Muscle of leg (tissue), 11 donors: Measurements from ENCODE around the gene FOXA2. TPM values are rescaled to one million over a fixed set of nuclear protein-coding genes. Genes with fewer than 3 reads are reported as not detected.

ENCODE experiments used
- DNase-seq: peaks from one replicate; pipeline ENCODE4 v3.0.0; 2013
- H3K27ac ChIP-seq: one replicate; pipeline ENCODE4 v1.5.1; 2013; ENCODE audit warnings: mild to moderate bottlenecking, low read length, control low read depth
- H3K27me3 ChIP-seq: one replicate; pipeline ENCODE4 v1.6.1; 2013; ENCODE audit warnings: low read length; ENCODE audit not compliant: control insufficient read depth, insufficient read depth
- H3K36me3 ChIP-seq: one replicate; pipeline ENCODE4 v1.6.1; 2013; ENCODE audit warnings: low read length; ENCODE audit not compliant: control insufficient read depth, insufficient read depth
- H3K4me1 ChIP-seq: one replicate; pipeline ENCODE4 v1.6.1; 2013; ENCODE audit warnings: low read length; ENCODE audit not compliant: control insufficient read depth, insufficient read depth
- H3K4me3 ChIP-seq: one replicate; pipeline ENCODE4 v1.5.1; 2013; ENCODE audit warnings: low read length, control low read depth
- H3K9me3 ChIP-seq: replicated peaks from 2 replicates; pipeline ENCODE4 v1.6.1; 2013; ENCODE audit warnings: low read depth, low read length; ENCODE audit not compliant: control insufficient read depth
- WGBS: methylation state at CpG from one replicate; pipeline ENCODE4 v1.1.5; 2013; ENCODE audit warnings: missing lambda C conversion rate; ENCODE audit not compliant: insufficient coverage; 5-methylcytosine and 5-hydroxymethylcytosine counted together
- polyA plus RNA-seq, 8 donors: library from polyadenylated mRNA; unstranded; fragments of 120-200 nt; gene quantifications; one replicate each; pipeline versions ENCODE4 v1.2.1 to v1.2.3, GENCODE V29; 2013; ENCODE audit warnings: inconsistent platforms in 1 of 8, low replicate concordance in 1 of 8; ENCODE audit not compliant: insufficient read length in 8 of 8, insufficient read depth in 1 of 8
- total RNA-seq: library from RNA; stranded (reverse); fragments of 120-200 nt; gene quantifications from one replicate; pipeline ENCODE4 v1.2.4, GENCODE V29; 2013

FOXA2 gene
- total and polyA plus RNA-seq, 9 donors: 0.05 to 0.91 (median 0.11) TPM; not detected in 5

DNA sequence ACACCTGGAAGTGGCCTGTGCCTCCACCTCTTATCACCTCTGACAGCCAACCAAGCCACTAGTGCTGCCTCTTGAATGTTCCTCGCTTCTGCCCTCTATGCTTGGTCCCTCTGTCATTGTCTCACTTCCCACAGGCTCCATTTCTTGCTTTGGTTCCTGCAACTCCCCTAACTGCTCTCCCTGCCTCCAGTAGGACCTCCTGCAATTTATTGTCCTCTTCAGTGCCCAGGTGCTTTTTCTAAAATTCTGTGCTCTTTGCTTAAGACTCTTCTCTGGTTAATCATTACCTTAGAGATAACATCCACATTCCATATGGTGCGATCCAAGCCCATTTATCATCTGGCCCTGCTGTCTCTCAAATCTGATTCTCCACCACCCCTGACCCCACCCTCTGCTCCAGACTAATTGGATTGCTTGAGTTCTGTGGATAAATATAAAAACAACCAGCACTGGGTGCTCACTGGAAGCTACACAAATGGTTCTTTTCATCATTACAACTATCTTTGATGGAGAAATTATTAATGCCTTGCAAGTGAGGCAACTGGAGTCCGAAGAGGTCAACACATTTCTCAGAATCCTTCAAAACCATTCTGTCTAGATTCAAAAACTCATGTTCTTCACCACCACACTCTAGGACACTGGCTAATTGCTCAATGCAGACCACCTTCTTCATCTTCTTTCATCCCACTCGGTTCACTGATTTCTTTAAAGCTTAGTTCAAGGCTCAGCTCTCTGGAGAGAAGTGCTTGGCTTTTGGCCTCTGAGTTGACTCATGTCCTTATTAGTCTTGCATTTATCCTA, 47.2 kb downstream of the FOXA2 start:
- no peak overlapping the region for H3K4me3 ChIP-seq
- H3K9me3 ChIP-seq: no peaks in the 10 kb centered on the region
- no peaks in the 10 kb centered on the region for H3K27me3 ChIP-seq
- no peaks in the 10 kb centered on the region for H3K36me3 ChIP-seq
- H3K27ac ChIP-seq: no peak overlapping the region
- DNase-seq: no peak
- WGBS: 86% methylated on average over 3 of the region's 4 CpGs
- no peaks in the 10 kb centered on the region for H3K4me1 ChIP-seq

DNA sequence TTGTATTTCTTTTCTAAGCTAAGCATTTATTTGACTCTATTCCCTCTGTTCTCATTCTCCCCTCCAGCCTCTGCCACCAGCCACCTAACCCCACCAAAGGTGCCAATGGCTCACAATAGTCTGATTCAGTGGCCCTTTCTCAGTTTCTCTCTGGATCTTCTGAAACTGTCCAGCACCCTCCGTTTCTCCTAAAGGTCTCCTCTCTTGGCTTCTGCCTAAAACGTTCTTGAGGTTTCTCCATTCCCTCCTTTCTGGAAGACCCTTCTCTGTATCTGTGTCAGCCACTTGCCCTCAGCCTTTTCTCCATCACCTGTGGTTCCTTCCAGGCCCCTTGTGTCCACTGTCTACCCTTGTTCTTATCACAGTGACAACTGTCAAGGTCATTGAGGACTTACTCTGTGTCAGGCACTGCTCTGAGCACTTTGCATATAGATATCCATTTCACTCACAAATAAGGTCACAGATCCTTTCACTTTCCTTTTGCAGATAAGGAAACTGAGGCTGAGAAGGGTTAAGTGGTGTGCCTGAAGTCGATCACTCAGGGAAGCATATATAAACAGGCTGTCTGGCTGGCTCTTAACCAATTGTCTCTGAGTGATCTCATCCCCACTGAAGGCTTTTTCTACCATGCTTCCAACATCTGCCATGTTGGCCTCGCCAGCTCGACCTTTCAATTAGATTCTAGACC, 48.1 kb downstream of the FOXA2 start:
- Histone ChIP-seq H3K4me1 (no peaks in the 10 kb centered on the region), H3K36me3 (no peaks in the 10 kb centered on the region), H3K27ac (no peak overlapping the region), H3K4me3 (no peak overlapping the region), H3K9me3 (no peaks in the 10 kb centered on the region), H3K27me3 (peaks cover under 1% of the 10 kb centered on the region)
- no peak for DNase-seq
- 79% methylated on average over 5 of the region's 5 CpGs for WGBS

DNA sequence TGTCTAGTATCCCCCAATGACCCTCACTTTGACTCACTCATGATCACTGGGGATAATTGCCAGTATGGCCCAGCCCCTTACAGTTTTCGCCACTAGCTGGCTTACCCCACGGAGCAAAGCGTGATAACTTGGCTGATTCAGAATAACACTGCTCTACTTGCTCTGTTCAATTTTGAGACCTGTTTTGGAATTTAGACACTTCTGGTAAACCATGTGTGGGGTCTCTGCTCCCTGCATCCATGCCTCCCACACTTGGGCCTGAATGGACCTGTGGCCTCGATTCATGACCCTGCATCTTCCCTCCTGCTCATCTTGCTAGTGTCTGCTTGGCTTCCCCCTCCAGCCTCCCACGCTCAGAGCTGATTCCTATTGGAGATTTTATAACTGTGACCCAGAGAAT, 48.9 kb downstream of the FOXA2 start:
- no peaks in the 10 kb centered on the region for H3K4me1 ChIP-seq

DNA sequence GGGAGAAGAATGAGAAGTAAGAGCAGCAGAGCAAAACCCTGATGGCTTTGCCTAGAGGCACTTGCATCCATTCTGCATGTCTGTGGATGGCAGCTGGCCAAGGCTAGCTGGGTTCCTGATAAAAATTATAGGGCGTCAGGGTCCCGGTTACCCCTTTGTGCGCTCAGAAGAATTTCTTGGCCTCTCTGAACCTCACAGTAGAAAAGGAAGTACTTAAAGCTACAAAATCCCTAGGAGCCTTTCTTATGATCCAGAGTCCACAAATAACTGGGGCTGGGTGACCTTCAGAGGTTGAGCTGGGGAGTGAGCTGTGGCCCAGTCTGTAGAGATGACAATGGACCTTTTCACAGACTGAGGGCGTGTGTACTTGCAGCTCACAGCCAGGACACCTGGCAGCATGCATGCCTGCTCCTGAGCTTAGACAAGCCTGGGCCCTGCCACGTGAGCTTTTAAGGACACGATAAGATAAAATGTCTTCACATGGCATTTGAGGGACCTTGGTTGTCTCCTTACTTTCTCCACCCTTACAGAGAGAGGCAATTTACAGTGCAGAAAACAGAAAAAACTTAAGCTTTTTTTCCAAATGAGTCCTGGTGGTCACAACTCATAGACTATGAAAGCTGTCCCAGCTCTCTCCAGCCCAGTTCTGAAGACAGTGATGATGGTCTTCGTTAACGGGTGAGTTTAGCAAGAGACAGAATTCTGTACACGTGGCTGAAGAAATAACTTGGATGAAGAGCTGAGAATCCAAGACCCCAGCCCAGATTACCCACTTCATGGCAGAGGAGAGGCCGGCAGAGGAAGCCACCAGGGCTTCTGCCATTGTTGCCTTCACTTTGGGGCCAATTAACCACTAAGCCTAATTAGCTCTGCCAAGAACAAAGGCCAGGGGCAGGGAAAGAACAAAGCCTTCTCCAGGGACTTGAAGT, 50.3 kb downstream of the FOXA2 start:
- Histone ChIP-seq H3K36me3 (no peaks in the 10 kb centered on the region), H3K4me1 (no peaks in the 10 kb centered on the region), H3K27me3 (peaks cover 10% of the 10 kb centered on the region), H3K9me3 (no peaks in the 10 kb centered on the region), H3K27ac (no peak overlapping the region), H3K4me3 (no peak overlapping the region)
- 91% methylated on average over 3 of the region's 10 CpGs for WGBS
- no peak for DNase-seq

More for the DNA sequence above, 48.9 kb downstream of the FOXA2 start:
- DNase-seq: no peak
- peaks cover 3% of the 10 kb centered on the region for H3K27me3 ChIP-seq
- H3K36me3 ChIP-seq: no peaks in the 10 kb centered on the region
- H3K4me3 ChIP-seq: no peak overlapping the region
- no peak overlapping the region for H3K27ac ChIP-seq
- H3K9me3 ChIP-seq: no peaks in the 10 kb centered on the region
- WGBS: 94% methylated on average over 3 of the region's 5 CpGs

DNA sequence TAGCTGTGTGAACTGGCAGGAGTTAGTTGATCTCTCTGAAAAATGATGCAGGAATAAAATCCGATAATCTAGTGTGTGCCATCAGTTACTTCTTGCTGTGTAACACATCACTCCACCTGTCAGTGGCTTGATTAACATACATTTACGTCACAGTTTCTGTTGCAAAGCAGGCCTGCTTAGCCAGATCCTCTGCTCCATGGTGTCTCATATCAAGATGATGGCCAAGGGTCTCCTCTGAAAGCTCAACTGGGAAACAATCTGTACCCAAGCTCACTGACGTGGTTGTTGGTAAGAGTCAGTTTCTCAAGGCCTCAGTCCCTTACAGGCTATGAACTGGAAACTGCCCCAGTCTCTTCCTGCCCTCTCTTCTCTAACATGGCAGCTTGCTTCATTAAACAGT, 51.8 kb downstream of the FOXA2 start:
- Histone ChIP-seq H3K36me3 (no peaks in the 10 kb centered on the region), H3K27ac (no peak overlapping the region), H3K4me1 (no peaks in the 10 kb centered on the region), H3K27me3 (peaks cover 11% of the 10 kb centered on the region), H3K4me3 (no peak overlapping the region), H3K9me3 (no peaks in the 10 kb centered on the region)
- DNase-seq: no peak
- WGBS: no CpG with 5 or more reads among the region's 3 CpGs

DNA sequence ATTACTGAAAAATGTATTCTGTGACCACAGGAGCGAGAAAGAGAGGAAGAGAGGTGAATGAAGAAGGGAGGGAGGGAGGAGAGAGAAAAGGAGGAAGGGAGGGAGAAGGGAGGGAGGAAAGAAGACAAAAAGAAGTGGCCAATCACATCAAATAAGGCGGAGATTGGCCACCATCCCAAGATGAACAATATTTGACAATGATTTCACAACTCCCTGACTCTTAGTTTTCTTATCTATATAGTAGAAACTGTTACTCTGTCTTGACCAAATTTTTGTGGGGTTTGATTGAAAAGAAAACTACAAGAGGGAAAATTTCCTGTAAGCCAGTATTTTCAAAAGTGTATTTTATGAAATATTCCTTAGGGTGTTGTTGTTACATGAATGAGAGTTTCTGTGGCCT, 52.6 kb downstream of the FOXA2 start:
- Histone ChIP-seq H3K4me3 (no peak overlapping the region), H3K4me1 (no peaks in the 10 kb centered on the region), H3K27ac (no peak overlapping the region), H3K36me3 (no peaks in the 10 kb centered on the region), H3K27me3 (peaks cover 11% of the 10 kb centered on the region), H3K9me3 (no peaks in the 10 kb centered on the region)
- WGBS: 60% methylated on average over 1 of the region's 2 CpGs
- DNase-seq: no peak

DNA sequence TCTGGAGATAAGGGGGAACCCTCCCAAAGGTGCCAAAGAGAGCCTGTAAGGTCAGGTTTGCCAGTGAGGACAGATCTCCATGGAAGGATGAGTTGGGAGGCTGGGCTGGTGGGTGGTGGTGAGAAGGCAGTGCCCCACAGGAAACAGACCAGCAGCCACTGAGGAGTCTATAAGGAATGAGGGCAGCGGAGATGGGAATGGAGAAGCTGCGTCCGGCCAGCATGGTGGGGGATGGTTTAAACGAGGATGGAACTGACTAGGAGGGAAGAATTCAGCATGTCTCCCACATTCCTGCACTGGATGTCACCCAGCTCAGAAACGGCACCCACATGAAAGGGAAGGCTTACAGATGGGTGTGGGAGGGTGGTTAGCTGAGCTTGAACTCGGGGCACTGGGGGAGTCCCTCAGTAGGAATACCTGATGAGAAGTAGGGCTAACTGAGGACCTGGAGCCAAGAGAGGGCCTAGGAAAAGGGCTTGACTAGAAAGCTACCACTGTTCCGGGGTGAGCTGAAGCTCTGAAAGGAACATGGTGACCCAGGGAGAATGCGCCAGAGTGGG, 53.2 kb downstream of the FOXA2 start:
- Histone ChIP-seq H3K36me3 (no peaks in the 10 kb centered on the region), H3K27me3 (peaks cover 11% of the 10 kb centered on the region), H3K27ac (no peak overlapping the region), H3K9me3 (no peaks in the 10 kb centered on the region), H3K4me1 (no peaks in the 10 kb centered on the region), H3K4me3 (no peak overlapping the region)
- no peak for DNase-seq
- WGBS: 60% methylated on average over 4 of the region's 8 CpGs
